ENCODE results near the gene TAL2.

- no peak for TF ChIP-seq MEF2A (IDR thresholded peaks at IDR 0.05; ENCODE audit: insufficient read depth, low read depth, low read length)
- no peak for TF ChIP-seq CEBPZ (IDR thresholded peaks at IDR 0.05; ENCODE audit: low read depth, low read length)
- TF ChIP-seq RUNX3 (IDR thresholded peaks at IDR 0.05; ENCODE audit: low read length) = no peak
- no peak for TF ChIP-seq POLR2AphosphoS5 (IDR thresholded peaks at IDR 0.05; ENCODE audit: low read length)
- TF ChIP-seq PBX3 (IDR thresholded peaks at IDR 0.05; ENCODE audit: insufficient replicate concordance, low read depth, low read length) = no peak
- no peak for TF ChIP-seq BRCA1 (IDR thresholded peaks at IDR 0.05; ENCODE audit: low read depth, low read length)
- TF ChIP-seq CBX3 (IDR thresholded peaks at IDR 0.05; ENCODE audit: borderline replicate concordance, low read depth) = no peak
- no peak for TF ChIP-seq POLR2A (IDR thresholded peaks at IDR 0.05; ENCODE audit: low read depth, low read length)
- TF ChIP-seq EZH2 (IDR thresholded peaks at IDR 0.05; ENCODE audit: borderline replicate concordance, control insufficient read depth, low read depth, low read length) = no peak
- no peak for TF ChIP-seq CHD2 (IDR thresholded peaks at IDR 0.05; ENCODE audit: borderline replicate concordance, low read depth, low read length)
- no peak for TF ChIP-seq MYB (IDR thresholded peaks at IDR 0.05; ENCODE audit: borderline replicate concordance, low read depth, low read length)
Observed at GRCh38 chr9:105712297-105712696, 50.0 kb downstream of the TAL2 start.
